ENCODE measurements around the gene IRF5. TPM values are rescaled to one million over a fixed set of nuclear protein-coding genes. Genes with fewer than 3 reads are reported as not detected.
"Not testable (repeated sequence)": the region's sequence is repeated elsewhere in the genome, so short reads cannot be mapped to it uniquely, and the experiment has no call there.

IRF5 gene
- total RNA-seq, 1 experiment from 2014 or later = not detected

DNA sequence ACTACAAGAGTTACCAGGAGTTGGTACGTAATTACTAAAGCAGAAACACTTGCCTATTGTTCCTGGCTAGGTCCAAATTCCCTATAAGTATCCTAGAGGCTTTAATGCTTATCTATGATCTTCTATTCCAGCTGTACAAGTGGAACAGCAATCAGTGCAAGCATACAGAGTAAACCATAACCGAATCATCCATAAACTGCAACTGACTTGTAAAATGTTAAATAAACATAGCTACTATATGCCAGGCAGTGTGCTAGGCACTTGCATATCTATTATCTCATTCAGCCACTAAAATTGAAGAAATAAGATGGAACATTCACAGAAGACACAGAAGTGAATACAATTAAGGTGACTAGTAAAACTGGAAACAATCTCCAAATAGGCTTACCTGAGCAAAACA lies 55.7 kb downstream of the IRF5 start:
- Histone ChIP-seq H3K27ac (ENCODE audit: low read depth, low read length, poor library complexity, severe bottlenecking) (no peak overlapping the region), H3K27me3 (replicated peaks; ENCODE audit: insufficient read depth, low read depth, low read length, poor library complexity) (no peaks in the 10 kb centered on the region), H3K9me3 (ENCODE audit: low read depth, low read length, poor library complexity, severe bottlenecking) (no peaks in the 10 kb centered on the region), H3K36me3 (ENCODE audit: insufficient read depth, low read length, poor library complexity, severe bottlenecking) (peaks cover 40% of the 10 kb centered on the region), H3K4me1 (ENCODE audit: insufficient read depth, low read length, poor library complexity, severe bottlenecking) (no peaks in the 10 kb centered on the region), H3K4me3 (ENCODE audit: low read depth, low read length, poor library complexity, severe bottlenecking) (no peak overlapping the region)
- intact Hi-C loops (cut with micrococcal nuclease; ENCODE audit: unreplicated experiment) = no loop called here
- no peak for DNase-seq (ENCODE audit: low spot score)
- no TSS peak for BruUV-seq (replicated peaks)
- POLR2A ChIA-PET (ENCODE audit: low non-redundant PET) = interaction anchor here (0.6 kb wide), 1 partner anchor 46 kb away, joined by 3 read pairs; no protein-coding TSS in a partner anchor
- CTCF ChIA-PET = no interaction called here
- no peak for TF ChIP-seq EZH2 (IDR thresholded peaks at IDR 0.05; ENCODE audit: borderline replicate concordance, low read depth, low read length, poor library complexity, severe bottlenecking)
- TF ChIP-seq, protein P1, sequence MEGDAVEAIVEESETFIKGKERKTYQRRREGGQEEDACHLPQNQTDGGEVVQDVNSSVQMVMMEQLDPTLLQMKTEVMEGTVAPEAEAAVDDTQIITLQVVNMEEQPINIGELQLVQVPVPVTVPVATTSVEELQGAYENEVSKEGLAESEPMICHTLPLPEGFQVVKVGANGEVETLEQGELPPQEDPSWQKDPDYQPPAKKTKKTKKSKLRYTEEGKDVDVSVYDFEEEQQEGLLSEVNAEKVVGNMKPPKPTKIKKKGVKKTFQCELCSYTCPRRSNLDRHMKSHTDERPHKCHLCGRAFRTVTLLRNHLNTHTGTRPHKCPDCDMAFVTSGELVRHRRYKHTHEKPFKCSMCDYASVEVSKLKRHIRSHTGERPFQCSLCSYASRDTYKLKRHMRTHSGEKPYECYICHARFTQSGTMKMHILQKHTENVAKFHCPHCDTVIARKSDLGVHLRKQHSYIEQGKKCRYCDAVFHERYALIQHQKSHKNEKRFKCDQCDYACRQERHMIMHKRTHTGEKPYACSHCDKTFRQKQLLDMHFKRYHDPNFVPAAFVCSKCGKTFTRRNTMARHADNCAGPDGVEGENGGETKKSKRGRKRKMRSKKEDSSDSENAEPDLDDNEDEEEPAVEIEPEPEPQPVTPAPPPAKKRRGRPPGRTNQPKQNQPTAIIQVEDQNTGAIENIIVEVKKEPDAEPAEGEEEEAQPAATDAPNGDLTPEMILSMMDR (conservative IDR thresholded peaks at IDR 0.05; ENCODE audit: low read depth, low read length) = no peak

DNA sequence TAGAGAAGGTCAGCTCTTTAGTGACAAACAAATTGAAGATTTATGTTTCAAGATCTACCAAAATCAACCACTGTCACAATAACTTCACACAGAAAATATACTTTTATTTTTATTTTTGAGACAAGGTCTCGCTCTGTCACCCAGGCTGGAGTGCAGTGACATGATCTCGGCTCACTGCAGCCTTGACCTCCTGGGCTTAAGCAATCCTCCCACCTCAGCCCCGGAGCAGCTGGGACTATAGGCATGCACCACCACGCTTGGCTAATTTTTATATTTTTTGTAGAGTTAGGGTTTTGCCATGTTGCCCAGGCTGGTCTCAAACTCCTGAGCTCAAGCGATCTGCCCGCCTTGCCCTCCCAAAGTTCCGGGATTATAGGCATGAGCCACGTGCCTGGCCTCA lies 56.8 kb downstream of the IRF5 start:
- BruUV-seq (replicated peaks) = not testable (repeated sequence)

DNA sequence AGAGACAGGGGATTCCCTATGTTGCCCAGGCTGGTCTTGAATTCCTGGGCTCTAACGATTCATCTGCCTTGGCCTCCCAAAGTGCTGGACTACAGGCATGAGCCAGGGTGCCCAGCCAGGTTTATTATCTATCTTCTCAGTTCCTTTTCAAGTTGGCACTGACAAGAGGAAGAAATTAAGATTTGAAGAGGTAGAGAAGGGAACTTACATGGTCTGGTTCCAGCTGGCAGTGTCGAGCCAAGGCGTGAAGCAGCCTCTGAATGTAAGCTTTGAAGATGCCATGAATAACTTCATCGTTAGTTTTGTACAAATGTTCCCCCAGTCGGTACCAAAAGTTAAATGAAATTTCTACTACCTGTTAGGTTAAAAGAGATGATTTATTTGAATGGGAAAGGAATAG lies 59.5 kb downstream of the IRF5 start:
- BruUV-seq (replicated peaks) = no TSS peak
- H3K27me3 ChIP-seq (replicated peaks; ENCODE audit: insufficient read depth, low read depth, low read length, poor library complexity) = no peaks in the 10 kb centered on the region
- intact Hi-C loops (cut with micrococcal nuclease; ENCODE audit: unreplicated experiment) = no loop called here
- H3K4me3 ChIP-seq (ENCODE audit: low read depth, low read length, poor library complexity, severe bottlenecking) = no peak overlapping the region
- ChIA-PET CTCF (no interaction called here), POLR2A (ENCODE audit: low non-redundant PET) (no interaction called here)
- no peaks in the 10 kb centered on the region for H3K9me3 ChIP-seq (ENCODE audit: low read depth, low read length, poor library complexity, severe bottlenecking)
- no peak for DNase-seq (ENCODE audit: low spot score)
- H3K36me3 ChIP-seq (ENCODE audit: insufficient read depth, low read length, poor library complexity, severe bottlenecking) = peaks cover 51% of the 10 kb centered on the region
- TF ChIP-seq, protein P1 (conservative IDR thresholded peaks at IDR 0.05; ENCODE audit: low read depth, low read length) = no peak
- no peak for TF ChIP-seq EZH2 (IDR thresholded peaks at IDR 0.05; ENCODE audit: borderline replicate concordance, low read depth, low read length, poor library complexity, severe bottlenecking)
- H3K27ac ChIP-seq (ENCODE audit: low read depth, low read length, poor library complexity, severe bottlenecking) = no peak overlapping the region
- no peaks in the 10 kb centered on the region for H3K4me1 ChIP-seq (ENCODE audit: insufficient read depth, low read length, poor library complexity, severe bottlenecking)

More for the DNA sequence above, 56.8 kb downstream of the IRF5 start:
- H3K9me3 ChIP-seq (ENCODE audit: low read depth, low read length, poor library complexity, severe bottlenecking); POLR2A ChIA-PET (ENCODE audit: low non-redundant PET); H3K4me1 ChIP-seq (ENCODE audit: insufficient read depth, low read length, poor library complexity, severe bottlenecking); H3K4me3 ChIP-seq (ENCODE audit: low read depth, low read length, poor library complexity, severe bottlenecking); CTCF ChIA-PET; H3K27ac ChIP-seq (ENCODE audit: low read depth, low read length, poor library complexity, severe bottlenecking); H3K27me3 ChIP-seq (replicated peaks; ENCODE audit: insufficient read depth, low read depth, low read length, poor library complexity); DNase-seq (ENCODE audit: low spot score); intact Hi-C loops (cut with micrococcal nuclease; ENCODE audit: unreplicated experiment): not testable (repeated sequence)
- peaks cover 38% of the 10 kb centered on the region for H3K36me3 ChIP-seq (ENCODE audit: insufficient read depth, low read length, poor library complexity, severe bottlenecking)

Other genes starting within 250 kb of the IRF5 start
- 161 and 162 TPM in 2 replicates for gene CALU, start 198.6 kb upstream of the IRF5 start, total RNA-seq (2021)
- gene OPN1SW, start 162.1 kb upstream of the IRF5 start, total RNA-seq (2021) = not detected in 2 replicates
- 4.4 and 6.9 TPM in 2 replicates for gene CCDC136, start 146.0 kb upstream of the IRF5 start, total RNA-seq (2021)
- gene FLNC, start 107.5 kb upstream of the IRF5 start, total RNA-seq (2021) = 6.5 and 7.8 TPM in 2 replicates
- 148 and 152 TPM in 2 replicates for gene ATP6V1F, start 75.1 kb upstream of the IRF5 start, total RNA-seq (2021)
- not detected in 2 replicates for gene KCP, start 27.2 kb upstream of the IRF5 start, total RNA-seq (2021)
- gene TNPO3, start 117.2 kb downstream of the IRF5 start, total RNA-seq (2021) = 72.7 and 77.8 TPM in 2 replicates
- 1.6 and 3.5 TPM in 2 replicates for gene TSPAN33, start 206.8 kb downstream of the IRF5 start, total RNA-seq (2021)